ENCODE results near the gene CELF4.

Gene CELF4

DNA sequence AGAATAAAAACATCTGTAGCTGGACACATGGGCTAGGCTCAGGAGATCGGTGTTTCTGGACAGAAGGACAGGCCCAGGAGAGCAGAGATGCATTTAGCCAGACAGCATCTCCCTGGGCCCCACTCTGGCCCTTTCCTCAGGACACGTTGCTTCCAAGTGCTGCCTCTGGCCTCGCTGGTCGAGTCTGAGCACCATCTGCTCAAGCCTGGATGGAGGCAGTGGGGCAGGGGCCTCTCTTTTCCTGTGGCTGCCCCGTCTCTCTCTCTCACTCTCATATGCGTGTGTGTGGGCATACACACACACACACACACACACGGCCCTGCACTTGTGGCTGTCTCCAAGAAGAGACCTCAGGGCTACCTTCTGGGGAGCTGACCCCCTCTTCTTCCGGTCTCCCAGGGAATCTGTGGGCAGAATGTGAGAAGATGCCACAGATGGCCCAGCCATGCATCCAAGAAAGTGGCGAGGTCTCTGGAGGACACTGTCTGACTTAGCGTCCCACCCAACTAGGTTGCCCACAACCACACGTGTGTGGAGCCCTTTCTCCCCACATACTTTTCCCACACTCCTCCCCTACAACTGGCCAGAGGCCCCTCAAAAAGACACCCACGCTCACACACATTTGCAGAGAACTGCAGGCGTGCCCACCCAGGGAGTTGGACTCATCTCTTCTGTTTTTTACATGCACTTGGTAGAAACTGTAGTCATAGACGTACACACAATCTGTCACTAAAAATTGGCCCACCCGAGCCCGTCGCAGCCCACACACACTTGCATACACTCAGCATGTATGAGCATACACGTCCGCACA lies 19.9 kb downstream of the CELF4 start:
- no peak for DNase-seq

DNA sequence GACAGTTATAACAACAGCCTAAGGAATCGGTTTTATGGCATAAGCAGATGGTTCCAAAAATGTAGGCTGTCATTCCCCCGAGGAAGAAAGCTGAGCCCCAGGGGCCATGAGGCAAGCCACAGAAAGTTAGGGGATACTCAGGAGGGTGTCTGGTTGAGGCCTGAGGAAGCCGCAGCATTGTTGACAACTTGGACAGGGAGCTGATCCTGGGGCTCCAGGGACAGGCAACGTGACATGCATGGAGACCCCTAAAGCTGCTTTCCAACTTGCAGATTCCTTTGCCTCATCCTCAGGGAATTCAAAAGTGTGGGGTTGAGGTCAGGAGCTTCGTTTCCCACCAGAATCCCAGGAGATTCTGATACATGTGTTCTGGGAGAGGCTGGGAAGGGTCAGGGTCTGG lies 20.9 kb downstream of the CELF4 start:
- DNase-seq, result no peak

GRCh38 chr18:37544217-37544616 lies 21.4 kb downstream of the CELF4 start:
- DNase-seq, result no peak

DNA sequence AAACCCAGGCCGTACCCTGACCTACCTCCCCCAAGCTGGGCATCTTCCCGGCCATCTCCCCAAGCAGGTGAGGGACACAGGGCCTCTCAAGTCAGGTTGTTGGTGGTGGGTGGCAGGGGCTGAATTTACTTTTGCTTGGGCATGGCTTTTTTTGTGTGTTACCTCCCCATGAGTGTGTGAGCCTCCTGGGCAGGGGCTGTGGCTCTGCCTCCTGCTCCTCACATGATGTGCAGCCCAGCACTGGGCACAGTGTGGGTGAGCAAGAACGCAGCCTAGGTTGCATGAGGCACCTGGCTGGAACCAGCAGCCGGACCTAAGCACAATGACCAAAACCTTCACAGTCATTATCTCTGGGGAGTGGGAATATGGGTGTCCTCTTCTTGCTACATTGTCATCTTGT lies 22.3 kb downstream of the CELF4 start:
- no peak for DNase-seq

DNA sequence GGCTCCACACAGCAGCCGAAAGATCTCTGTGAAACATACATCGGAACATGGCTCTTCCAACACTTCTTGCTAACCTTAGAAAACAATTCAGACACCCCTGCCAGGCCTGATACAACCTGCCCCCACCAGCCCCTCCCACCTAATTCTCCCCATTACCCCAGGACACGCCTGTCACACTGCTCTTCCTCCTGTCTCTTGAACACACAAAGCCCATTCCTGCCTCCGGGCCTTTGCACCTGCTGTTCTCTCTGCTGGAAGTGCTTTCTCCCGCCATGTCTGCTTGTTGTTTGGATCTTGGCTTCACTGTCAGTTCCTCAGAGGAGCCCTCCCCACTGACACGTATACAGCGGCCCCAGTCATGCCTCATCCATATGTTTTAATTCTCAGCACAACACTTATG lies 24.1 kb downstream of the CELF4 start:
- DNase-seq, result no peak

DNA sequence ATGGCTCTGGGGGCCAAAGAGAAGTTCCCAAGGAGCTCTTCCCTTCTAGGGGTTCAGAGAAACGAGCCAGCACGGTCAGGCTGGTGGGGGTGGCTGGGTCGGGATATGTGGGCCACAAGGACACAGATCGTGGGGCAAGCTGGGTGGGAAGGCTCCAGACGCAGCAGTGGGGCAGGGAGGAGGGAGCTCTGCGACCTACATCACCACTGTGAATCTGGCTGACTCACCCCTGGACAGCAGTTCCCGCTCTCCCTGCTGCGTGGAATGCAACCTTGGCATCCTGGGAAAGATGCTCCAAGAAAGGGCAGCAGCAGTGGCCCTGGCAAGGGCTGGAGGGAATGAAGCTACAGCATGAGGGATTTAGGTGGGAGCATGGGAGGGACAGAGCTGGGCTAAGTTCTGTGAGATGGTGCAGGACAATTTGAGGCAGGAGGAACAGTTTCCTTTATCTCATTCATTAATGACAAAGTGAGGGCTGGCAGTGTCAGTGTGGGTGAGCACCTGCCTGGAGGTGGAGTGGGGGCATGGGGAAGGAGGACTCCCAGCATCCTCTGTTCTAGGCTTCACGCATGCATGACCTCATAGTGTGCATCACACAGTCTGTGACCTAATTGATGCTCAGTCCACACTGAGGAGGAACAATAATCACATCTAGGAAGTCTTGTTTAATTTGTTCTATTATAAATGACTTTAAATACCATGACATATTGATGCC lies 25.0 kb downstream of the CELF4 start:
- no peak for DNase-seq

- DNase-seq, result no peak
Observed at GRCh38 chr18:37539236-37539635, 26.4 kb downstream of the CELF4 start.

DNA sequence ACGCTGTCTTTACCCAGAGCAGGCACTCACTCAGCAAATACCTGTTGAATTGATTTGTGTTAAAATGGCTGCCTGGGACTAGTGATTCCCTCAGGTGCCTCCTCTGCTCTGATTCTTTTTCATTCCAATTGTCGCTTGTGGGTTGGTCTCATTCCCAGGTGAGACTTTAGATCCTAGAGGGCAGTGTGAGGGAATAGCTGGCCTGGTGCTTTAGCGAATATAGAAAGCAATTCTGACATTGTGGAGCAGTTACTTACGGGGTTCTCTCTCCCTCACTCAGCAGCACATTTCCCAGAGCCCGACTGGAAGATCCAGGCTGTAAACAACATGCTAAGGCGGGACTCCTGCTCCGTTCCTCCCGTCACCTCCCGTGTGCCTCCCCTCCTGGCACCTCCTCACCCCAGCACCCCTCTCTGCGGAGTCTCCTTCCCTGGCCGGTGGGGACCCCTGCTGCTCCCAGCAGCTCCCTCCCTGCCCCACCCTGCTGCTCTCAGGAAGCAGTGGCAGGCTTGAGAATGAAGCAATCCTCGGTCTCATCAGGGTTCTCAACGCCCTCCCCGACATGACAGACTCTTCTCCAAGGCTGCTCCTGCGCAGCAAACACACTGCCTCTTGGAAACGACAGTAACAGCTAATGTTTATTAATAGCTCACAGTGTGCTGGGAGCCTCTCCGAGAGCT lies 26.9 kb downstream of the CELF4 start:
- no peak for DNase-seq

DNA sequence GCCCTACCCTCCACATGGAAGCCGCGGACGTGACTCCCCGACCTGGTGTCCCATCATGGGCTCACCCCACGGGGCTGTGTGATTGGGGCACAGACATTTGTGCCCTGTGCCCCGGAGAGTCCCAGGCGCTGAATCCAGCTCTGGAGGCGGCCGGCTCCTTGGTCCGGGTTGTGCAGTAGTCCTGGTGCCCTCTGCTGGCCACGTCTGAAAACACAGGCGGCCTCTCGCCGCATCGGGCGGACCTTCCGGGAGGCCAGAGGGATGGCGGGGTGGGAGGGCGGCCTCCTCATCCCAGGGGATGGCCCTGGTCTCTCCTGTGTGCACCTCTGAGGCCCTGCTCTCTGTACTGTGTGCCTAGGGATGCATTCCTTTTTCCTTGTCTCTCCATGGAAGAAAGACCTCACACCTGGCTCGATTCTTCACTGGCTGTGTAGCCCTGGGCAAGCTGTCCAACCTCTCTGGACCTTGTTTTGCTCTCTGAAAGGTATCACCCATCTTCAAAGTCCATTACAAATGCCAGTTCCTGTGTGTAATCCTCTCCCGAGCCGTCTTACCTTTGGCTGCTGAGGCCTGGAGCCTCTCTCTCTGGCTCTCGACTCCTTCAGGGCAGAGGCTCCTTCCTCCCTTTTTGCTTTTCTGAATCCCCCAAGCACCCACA lies 27.6 kb downstream of the CELF4 start:
- DNase-seq, result peak; percentile 34

DNA sequence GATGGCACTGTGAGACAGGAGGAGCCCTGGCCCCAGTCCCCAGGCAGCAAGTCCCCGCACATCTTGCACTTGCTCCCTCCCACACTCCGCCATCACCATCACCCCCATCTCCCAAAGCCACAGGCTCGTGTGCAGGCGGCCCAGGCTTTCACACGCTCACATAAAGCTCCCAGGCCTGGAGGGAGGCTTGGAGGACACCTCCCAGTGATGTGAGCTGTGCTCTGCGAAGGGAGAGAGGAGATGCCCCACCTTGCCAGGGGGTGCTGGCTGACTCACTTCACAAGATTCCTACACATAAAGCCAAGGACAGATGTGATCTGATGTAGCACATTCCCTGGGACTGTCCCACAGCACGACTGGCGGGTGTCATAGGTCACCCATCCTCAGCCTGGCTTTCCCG lies 28.9 kb downstream of the CELF4 start:
- DNase-seq, result no peak

- no peak for DNase-seq
Observed at GRCh38 chr18:37535968-37536367, 29.6 kb downstream of the CELF4 start.

GRCh38 chr18:37534627-37535026 lies 31.0 kb downstream of the CELF4 start:
- DNase-seq, result no peak

DNA sequence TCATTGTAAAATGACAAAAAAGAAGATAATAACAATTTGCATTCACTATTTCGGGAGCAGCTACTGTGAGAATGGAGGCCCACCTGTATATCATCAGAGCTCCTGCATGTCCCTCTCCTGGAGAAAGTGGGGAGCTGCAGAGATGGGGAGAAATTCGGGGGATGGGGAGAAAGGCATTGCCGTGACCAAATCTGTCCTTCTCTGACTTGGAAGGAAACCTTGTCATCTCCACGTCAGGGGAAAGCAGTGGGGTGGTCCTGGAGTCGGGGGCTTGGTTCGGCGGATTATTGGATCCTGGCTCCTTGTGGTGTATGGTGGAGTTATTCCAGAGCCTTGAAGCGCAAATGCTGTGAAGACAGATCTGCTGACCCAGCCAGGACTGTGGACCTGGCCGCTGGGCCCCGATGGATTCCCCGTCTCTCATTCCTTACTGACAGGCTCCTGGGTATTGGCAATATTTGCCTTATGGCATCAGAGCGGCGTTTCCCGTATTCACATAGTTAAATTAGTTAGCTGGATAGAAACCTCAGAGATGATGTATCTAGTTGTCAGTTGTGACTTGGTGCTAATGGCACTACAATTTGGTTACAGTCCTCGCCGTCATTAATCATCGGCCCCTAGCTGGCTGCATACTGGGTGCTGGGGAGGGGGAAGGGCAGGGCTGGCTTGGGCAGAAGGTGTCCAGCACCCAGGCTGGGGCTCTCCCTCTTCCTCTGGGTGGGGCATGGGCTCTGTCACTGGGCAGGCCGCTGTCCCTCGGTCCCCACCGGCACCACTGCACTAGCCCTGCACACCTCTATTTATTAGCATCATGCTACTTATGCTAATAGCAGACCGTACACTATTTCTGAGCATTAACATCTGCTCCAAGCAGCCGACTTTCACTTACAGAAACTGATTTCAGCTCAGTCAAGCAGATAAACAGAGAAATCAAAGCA lies 31.7 kb downstream of the CELF4 start:
- no peak for DNase-seq

DNA sequence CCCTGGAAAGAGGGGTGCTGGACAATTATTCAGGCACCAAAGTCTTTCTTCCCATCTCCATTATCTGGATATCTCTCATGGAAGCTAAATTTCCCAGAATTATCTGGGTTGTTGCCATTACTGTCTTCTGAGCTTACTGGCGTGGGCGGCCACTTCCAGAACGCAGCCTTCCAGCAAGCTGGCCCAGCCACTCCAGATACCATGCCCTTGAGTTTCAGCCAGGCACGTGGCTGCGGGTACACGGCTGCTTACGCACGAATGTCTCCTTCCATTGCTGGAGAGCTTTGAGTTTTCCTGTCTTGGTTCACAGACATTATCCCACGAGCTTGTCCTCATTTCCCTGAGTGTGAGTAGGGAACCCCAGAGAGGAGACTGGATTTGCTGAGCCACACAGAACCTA lies 32.7 kb downstream of the CELF4 start:
- no peak for DNase-seq

DNA sequence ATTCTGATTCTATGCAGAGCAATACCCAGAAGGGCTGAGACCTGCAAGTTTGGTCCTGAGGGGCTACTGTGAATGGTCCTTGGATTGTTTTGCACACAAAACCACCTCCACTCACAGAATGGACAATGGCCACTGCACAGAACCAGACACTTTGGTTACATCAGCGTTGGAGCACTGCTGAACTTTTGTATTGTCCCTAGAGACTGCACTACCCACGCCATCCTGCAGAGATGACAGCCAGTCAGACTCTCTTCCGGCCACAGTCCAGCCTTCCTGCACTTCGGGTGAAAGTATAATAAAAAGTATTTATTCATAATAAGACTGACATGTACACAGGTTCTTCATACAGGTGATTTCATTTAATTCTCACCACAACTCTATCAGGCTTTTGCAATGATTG lies 35.7 kb downstream of the CELF4 start:
- no peak for DNase-seq

GRCh38 chr18:37529296-37529695 lies 36.3 kb downstream of the CELF4 start:
- DNase-seq, result no peak

- no peak for DNase-seq
Observed at GRCh38 chr18:37527395-37527794, 38.2 kb downstream of the CELF4 start.

- DNase-seq, result no peak
Observed at GRCh38 chr18:37525262-37525585, 40.4 kb downstream of the CELF4 start.

DNA sequence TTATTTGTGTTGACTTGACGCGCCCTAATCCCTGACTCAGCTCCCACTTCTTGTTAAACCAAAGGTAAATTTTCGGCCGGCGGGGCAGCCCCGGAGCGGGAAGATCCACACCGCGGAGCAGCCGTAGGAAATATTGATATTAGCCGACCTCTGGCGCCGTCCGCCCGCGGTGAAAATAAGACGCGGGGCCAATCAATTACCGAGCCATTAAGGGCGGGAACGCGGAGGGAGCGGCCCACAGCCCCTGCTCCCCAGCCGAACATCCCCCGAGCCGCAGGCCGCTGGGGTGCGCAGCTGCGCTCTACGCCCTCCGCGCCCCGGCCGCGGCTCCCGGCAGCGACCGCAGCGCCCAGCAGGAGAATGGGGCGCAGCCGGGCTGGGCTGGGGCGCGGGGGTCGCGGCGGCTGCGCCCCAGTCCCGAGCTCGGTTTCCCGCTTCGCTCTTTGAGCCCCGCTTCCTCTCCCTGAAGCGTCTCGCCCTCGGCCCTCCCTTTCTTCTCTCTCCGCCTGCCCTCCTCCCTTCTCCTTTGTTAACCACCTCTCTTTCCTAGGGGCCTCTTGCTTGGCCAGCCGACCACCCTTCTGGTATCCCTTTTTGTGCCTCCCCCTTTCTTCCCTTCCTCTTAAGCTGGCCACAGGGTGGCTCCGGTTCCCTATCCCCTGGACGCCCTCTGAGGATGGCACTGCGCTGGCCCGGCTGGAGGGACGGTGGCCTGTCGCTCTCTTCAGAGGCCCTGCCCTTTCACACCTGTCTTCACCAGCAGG lies 40.9 kb downstream of the CELF4 start:
- DNase-seq, result no peak

- no peak for DNase-seq
Observed at GRCh38 chr18:37524139-37524497, 41.5 kb downstream of the CELF4 start.
